Measurements from ENCODE around the gene DNAH11.

GRCh38 chr7:21526007-21526406 is 16.8 kb upstream of the DNAH11 start:
- TF ChIP-seq CTCF (IDR thresholded peaks at IDR 0.05; ENCODE audit: low read depth, low read length, missing input control) (peak; percentile 36), YY1 (IDR thresholded peaks at IDR 0.05) (no peak), FOXA1 (IDR thresholded peaks at IDR 0.05) (no peak), REST (IDR thresholded peaks at IDR 0.05) (no peak), ATF3 (IDR thresholded peaks at IDR 0.05) (no peak)

Data from liver (tissue), 3 donors.